GM11168 (cell line): Measurements from ENCODE around the gene PWWP2B.

ENCODE experiments used
- in situ Hi-C: fragments of 300-500 bp; cut with MboI; formaldehyde crosslinking; loops from one replicate; pipeline ENCODE4 v1.12.0; 2022; ENCODE audit warnings: low sequenced_read_pairs; ENCODE audit not compliant: unreplicated experiment

The PWWP2B gene

DNA sequence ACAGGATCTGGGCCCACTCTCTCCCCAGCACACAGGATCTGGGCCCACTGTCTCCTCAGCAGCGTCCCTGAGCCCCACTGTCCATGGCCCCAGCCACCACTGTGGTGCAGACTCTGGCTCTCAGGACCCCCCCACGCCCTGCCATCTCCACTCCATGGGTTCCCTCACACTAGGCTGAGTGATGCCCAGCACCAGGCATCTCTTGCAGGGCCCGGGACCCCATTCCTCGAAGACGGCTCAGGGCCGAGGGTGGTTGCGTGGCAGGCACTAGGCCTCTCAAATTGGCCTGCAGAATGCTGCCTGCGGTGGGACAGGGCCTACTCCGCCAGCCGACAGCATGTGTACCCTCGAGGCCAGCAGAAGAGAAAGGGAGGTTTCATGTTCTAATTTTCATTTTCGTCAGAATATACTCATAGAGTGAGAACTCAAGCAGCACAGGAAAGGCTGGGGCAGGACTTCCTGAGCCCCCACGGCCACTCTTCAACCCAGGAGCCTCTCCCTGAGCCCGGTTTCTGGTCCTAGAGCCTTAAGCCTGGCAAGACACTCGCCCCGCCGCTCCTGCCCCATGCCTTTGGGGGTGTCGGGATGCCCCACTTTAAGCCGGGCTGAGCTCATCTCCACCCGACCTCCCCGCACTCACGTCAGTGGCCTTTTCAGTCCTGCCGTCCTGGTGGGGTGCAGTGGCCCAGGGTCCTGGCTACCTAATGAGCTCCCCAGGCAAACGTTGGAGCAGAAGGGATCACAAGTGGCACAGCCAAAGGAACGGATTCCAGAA is 44.0 kb downstream of the PWWP2B start:
- in situ Hi-C loops, result loop anchor here (10.0 kb wide), 1 partner anchor 56 kb away; no protein-coding TSS in a partner anchor

DNA sequence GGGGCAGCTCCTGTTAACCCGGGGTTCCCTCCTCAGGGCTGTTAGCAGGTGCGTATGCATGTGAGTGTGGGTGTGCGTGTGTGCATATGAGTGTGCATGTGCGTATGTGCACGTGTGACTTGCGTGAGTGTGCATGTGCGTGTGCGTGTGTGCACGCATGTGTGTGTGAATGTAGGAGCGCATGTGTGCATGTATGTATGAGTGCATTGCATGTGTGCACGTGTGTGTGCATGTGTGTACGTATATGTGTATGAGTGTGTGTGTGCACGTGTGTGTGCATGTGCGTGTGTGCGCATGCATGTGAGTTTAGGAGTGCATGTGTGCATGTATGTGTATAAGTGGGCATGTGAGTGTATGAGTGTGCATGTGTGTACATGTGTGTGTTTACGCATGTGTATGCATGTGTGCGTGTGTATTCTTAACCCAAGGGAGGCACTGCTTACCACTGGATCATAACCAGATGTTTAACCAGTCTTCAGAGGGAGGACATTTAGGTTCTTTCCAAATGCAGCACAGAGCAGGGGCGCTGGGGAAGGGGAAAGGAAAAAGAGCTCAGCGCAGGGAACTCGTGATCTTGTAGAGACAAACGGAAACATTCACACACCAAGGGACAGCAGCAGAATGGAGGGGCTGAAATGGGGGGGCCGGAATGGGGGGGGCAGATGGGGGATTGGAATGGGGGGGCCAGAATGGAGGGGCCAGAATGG is 45.0 kb downstream of the PWWP2B start:
- in situ Hi-C loops, result loop anchor here (10.0 kb wide), 1 partner anchor 57 kb away; no protein-coding TSS in a partner anchor

DNA sequence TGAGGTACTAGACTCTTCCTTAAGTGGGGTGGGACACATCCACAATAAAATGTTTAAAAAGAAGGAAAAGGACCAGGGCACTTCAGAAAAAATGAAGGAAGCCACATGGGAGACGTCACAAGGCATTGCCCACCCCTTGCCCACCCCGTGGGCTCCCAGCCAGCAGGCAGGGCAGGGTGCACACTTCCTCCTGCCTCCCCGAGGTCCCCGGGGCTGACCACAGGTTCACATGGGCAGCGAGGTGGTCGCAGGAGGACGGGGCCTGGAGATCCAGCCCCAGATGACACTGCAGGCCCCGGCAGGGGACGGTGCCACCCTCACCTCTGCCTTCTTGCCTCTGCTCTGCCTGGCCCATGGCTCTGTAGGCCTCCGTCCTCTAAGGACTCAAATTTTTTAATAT is 45.6 kb downstream of the PWWP2B start:
- in situ Hi-C loops, result loop anchor here (10.0 kb wide), 1 partner anchor 58 kb away; no protein-coding TSS in a partner anchor

DNA sequence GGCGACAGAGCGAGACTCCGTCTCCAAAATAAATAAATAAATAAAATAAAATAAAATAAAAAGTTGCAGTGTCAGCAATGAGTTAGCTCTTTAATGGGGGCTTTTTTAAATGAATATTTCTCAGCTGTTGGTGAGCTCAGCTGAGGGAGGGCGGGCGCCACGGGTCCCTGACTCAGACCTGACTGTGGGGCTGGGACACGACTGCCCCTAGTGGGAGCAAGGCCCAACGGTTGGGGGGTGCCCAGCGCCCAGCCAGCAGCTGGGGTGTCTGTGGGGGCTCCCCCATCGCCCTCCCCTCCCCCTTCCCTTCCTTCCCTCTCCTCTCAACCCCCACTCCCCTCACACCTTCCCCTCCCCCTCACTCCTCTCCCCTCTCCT is 46.6 kb downstream of the PWWP2B start:
- in situ Hi-C loops, result loop anchor here (10.0 kb wide), 1 partner anchor 59 kb away; no protein-coding TSS in a partner anchor

DNA sequence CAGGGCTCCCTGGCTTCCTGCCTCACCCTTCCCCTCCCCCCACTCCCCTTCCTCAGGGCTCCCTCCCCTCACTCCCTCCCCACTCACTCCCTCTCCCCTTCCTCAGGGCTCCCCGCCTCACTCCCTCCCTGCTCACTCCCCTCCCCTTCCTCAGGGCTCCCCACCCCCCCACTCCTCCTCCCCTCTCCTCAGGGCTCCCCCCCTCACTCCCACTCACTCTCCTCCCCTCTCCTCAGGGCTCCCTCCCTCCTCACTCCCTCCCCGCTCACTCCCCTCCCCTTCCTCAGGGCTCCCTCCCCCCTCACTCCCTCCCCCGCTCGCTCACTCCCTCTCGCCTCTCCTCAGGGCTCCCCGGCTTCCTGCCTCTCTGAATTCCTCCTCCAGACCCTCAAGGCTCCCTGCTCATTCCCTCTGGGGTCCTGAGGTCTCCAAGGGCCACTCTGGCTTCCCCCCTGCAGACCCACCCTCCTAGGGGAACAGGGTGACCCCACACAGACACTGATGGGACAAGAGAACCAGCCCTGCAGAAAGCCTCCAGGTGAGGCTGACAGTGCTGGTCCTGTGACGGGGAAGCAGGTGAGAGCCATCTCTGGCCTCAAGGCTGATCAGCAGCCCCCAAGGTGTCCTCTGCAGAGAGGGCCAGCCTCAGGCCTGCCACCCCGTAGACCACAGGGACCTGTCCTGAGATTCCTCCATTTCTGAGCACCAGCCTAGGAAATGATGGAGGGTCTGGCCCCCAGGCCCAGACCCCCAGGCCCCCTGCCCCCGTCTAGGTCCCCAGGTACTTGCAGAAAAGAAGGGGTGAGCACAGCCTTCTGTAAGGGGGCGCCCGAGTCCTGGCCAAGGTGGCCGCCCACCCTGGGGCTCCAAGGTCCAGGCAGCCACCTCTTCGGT is 47.2 kb downstream of the PWWP2B start:
- in situ Hi-C loops, result loop anchor here (10.0 kb wide), 1 partner anchor 59 kb away; no protein-coding TSS in a partner anchor

DNA sequence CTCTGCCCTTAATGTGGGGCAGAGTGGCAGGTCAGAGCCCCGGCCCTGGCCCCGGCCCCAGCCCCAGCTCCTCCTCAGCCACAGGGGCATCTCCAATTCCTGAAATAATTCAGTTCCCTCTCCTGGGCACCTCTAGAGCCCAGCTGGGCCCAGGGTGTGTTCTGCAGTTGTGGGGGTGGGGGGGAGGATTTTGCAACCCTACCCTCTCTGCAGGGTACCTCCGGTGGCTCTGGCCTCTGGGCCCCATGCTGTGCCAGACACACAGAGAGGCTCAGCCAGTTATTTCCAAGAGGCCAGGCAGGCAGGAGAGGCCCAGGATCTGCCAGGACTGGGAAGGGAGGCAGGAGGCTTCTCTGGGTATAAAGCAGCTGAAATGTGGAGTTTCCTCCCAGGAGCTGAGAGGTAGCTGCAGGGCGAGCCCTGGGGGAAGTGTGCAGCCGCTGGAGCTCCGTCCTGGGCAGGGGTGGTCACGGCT is 47.9 kb downstream of the PWWP2B start:
- in situ Hi-C loops, result loop anchor here (10.0 kb wide), 1 partner anchor 60 kb away; no protein-coding TSS in a partner anchor

DNA sequence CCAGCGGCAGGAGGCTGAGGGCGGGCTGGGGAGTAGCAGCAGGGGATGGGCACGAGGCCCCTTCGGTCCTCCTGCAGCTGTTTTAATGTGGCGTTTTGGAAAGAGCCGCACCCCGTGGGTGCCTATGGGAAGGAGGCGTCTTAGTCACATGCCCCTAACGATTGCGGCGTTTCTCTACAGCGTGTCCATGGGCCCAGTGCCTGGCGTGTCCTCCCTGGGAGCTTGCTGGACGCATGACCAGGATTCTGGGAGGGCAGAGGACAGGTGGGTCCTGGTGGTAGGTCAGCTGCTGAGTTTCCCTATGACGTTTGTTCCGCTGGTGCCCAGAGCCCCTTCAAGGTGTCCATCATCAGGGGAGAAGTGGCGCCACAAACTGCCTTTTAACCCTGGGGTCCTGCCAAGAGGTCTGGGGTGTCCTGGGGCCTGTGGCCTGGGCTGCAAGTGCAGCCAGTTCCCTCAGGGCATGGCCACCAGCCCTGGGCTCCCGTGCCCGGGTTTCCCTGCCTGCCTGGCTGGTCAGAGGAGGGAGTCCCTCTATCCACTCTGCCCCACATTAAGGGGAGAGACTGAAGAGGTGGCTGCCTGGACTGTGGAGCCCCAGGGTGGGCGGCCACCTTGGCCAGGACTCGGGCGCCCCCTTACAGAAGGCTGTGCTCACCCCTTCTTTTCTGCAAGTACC is 48.7 kb downstream of the PWWP2B start:
- in situ Hi-C loops, result loop anchor here (10.0 kb wide), 1 partner anchor 61 kb away; no protein-coding TSS in a partner anchor

DNA sequence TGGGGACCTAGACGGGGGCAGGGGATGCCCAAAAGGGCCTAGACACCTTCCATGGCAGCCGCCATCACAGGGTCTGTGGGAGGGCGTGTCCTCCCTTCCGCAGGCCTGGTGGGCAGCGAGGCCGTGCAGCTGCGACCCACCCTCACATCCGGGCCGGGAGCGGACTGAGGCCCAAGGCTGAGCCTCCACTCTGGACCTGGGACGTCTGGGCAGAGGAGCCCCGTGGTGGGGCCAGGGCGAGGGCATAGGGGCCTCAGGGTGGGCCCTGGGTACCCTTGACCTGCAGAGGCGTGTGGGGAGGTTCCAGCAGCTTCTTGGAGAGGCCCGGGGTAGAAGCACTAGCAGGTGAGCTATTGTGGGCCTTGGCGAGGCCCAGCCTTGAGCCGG is 49.2 kb downstream of the PWWP2B start:
- in situ Hi-C loops, result loop anchor here (10.0 kb wide), 1 partner anchor 61 kb away; no protein-coding TSS in a partner anchor

DNA sequence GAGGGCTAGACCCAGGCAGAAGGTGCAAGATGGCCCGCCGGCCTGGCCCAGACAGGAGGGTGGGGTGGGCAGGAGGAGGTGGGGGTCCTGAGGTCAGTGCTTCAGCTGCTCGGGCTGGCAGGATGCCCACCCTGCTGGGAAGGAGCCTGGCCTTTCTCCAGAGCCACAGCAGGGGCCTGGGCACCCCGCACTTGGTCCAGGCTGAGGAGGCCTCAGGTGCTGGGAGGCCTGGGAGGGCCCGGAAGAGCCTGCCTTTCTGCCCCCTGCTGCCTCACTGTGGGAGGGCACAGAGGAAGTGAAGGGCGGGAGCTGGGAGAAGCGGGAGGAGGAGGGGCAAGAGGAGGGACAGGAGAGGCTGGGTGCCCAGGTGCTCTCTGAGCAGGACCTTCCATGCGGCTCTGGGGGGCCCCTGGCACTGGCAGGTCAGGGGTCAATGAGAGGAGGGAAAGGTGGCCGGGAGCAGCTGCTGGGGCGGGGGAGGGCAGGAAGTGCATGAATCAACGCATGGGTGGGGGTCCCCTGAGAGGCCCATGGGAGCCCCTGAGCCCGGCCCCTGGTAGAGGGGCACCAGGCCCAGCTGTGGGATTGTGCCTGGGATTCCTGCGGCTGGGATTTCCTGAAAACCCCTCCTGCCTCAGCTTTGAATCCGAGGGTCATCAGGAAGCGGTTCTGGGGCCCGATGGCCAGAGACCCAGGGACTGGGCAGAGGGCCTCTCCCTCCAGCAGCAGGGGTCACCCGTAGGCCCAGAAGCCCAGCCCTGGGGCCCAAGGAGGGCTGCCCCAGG is 49.9 kb downstream of the PWWP2B start:
- in situ Hi-C loops, result loop anchor here (10.0 kb wide), 1 partner anchor 62 kb away; no protein-coding TSS in a partner anchor

DNA sequence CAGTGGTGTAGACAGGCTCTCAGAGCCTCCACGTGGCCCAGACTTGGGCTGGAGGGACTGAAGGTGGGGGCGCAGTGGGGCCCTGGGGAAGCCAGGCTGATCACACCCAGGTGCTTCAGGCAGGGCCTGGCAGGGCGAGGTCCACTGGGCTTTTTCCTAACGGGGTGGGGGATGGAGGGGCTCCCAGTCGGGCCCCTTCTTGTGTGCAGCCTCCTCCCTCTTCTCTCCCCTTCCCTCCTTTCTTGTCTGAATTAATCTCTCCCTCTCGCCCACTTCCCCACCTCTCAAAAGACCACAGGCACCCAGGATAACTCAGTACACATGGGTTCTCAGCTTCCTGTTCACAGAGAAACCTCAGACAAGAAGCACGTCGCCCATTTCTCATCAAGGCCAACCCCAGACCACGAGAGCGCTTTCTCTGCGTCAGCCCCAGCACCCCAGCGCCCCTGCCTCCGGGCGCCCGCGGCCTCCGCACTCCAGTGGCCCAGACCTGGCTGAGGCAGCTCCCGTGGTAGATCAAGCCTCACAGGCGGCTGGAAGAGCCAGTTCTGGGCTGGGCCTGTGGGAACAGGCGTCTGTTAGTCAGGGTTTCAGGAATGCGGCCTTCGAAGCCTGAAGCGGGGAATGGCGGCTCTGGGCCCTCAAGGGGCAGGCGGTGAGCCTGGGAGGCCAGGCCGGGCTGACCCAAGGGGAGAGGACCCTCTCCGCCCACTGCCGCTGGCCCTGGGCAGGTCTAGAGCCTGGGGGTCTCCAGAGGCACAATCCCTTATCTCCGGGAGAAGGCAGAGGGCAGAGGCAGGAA is 50.6 kb downstream of the PWWP2B start:
- in situ Hi-C loops, result loop anchor here (10.0 kb wide), 1 partner anchor 63 kb away; no protein-coding TSS in a partner anchor

DNA sequence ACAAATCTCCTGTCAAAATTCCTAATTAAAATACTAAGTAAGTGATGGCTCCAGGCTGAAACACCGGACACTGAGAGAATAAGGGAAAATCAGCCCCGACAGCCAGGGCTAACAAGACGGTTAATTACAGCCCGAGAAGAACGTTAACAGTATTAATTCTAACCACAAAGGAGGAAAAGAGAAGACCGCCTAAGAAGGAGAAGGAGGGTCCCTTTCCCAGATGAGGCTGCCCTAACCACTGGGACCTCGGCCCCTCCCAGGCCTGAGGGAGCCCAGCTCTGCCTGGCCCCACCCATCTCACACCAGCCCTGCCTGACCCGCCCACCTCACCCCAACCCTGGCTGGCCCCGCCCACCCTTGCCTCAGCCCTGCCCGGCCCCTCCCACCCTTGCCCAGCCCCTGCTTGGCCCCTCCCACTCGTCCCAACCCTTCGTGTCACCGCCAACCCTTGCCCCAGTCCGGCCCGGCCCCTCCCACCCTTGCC is 51.3 kb downstream of the PWWP2B start:
- in situ Hi-C loops, result loop anchor here (10.0 kb wide), 1 partner anchor 63 kb away; no protein-coding TSS in a partner anchor

DNA sequence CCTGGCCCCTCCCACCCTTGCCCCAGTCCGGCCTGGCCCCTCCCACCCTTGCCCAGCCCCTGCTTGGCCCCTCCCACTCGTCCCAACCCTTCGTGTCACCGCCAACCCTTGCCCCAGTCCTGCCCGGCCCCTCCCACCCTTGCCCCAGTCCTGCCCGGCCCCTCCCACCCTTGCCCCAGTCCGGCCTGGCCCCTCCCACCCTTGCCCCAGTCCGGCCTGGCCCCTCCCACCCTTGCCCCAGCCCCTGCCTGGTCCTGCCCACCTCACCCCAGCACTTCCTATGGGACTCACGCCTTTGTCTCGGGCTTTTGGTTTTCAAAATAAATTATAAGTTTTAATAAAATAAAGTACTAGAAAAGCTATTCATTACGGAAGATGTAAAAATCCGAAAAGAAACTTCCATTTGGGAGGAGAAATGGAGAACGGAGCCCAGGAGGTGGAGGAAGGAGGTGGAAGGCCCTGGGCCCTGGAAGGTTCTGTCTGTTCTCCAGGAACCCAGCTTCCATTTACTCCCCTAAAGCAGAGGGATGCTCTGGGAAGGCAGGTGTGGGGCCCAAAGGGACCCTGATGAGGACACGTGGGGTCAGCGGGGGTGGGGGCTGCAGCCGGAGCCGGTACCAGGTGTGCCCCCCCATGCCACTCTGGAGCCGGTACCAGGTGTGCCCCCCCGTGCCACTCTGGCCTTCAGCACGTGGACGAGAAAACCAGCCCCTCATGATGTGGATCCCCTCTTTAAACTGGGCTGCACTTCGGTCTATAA is 52.2 kb downstream of the PWWP2B start:
- in situ Hi-C loops, result loop anchor here (10.0 kb wide), 1 partner anchor 64 kb away; no protein-coding TSS in a partner anchor

DNA sequence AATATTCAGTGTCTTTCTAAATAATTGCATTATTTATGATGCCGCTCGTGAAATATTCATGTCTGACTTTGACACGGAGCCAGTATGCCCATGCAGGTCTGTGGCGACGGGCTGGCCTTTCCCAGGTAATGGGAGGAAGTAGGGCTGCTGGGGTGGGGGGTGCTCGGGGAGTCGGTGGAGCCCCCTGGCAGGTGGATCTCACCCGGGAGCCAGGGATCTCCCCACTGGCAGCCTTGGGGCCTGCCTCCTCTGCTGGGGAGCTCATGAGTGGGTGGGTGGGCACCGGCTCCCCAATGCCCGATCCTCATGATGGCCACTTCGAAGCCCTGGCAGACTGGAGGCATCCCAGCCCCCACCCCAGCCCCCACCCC is 52.8 kb downstream of the PWWP2B start:
- in situ Hi-C loops, result loop anchor here (10.0 kb wide), 1 partner anchor 65 kb away; no protein-coding TSS in a partner anchor

DNA sequence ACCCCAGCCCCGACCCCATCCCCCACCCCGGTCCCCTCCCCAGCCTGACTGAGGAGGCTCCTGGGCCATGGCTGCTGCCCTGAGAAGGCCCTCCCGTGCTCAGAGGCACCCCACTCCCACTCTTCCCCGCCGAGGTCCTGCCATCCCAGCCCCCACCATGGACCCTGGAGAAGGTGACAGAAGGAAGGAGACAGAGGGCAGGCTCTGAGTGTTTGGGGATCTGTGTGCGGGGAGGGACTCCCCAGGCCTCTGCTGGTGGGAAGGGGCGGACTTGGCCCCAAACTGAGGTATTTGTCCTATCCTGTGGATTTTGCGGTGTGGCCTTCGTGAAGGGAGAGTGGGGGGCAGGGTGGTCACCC is 53.4 kb downstream of the PWWP2B start:
- in situ Hi-C loops, result no loop called here

DNA sequence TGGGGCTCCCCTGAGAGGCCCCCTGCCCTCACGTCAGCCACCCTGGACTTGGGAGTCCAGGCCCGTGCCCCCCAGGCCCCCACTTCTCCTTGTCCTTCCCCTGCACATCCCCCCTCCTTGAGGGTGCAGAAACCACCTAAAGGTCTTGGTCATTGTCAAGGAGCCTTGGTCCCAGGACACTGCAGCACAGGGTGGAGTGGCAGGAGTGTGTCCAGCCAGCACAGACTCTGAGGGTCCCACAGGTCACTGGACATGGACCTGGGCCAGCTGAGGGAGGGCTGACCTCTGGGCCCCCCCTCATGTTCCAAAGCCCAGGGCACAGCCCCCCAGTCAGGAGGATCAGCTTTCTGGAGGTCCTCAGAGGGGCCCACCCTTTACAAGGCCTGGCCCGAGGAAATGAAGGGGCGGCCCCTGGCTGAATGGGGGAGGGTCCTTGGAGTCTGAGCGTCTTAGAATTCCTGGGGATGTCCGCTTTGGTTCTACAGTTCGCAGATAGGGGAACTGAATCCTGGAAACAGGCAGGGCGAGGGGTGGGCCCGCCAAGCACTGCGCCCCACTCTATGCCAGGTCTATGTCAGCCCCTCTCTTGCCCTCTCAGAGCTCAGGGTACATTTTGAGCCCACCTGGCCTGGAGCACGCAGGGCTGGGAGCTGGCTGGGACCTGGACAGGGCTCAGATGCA is 54.0 kb downstream of the PWWP2B start:
- in situ Hi-C loops, result no loop called here

DNA sequence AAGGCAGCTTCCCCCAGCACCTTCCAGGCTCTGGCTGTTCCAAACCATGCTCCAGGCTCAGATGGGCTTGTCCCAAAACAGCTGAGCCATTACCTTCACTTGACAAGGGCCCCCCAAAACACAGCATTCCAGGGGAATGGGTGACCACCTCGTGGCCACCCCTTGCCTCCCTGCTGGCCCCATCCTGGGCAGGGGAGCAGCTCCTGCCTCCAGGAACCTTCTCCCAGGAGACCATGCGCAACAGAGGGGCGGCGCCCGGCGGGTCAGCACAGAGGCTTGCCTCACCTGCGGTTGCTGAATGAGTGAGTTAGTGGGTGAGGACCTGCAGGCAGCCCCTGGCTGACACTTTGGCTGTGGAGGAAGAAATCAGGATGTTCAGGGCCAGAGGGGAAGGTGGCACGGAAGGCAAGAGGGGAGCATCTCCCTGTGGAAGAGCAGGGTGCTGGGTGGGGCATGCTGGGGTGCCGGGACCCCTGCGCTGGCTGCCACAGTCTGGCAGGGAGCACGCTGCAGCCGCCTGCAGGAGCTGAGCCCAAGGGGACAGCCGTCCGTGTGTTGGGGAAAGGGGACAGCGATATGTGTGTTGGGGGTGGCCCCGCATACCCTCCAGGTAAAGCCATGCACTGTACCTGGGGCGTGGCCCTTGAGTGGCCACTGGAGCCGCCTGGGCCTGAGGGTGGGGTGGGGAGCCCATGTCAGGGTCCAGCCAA is 54.7 kb downstream of the PWWP2B start:
- in situ Hi-C loops, result no loop called here
